K562 (cell line): ENCODE data around the gene CALM3. TPM values are rescaled to one million over a fixed set of nuclear protein-coding genes. Genes with fewer than 3 reads are reported as not detected.

Source experiments
- ATAC-seq: fragments of 200-7000 bp; cut with Tn5 transposase; 3 replicates; pipeline ENCODE4 v1.9.1; 2020; ENCODE audit warnings: moderate library complexity
- BruUV-seq: library from RNA; stranded (reverse); fragments of 400-500 nt; replicated peaks from 2 replicates; lab custom pipeline; 2021; lab: Mats Ljungman, UMichigan
- CTCF ChIA-PET: fragments of 300-600 bp; formaldehyde crosslinking; extraction: SDS; loops from one replicate; lab custom pipeline; 2021; ENCODE audit warnings: low intra/inter-chr PET ratio; lab: Yijun Ruan, JAX
- POLR2A ChIA-PET: fragments of 300-600, 350-650 bp; sonication (Branson Sonifier 250); formaldehyde crosslinking; extraction: SDS; loops from one replicate; lab custom pipeline; 2021; ENCODE audit warnings: antibody characterized with exemption, inconsistent platforms; lab: Yijun Ruan, JAX
- DNase-seq, 4 experiments: peaks; one replicate each; pipeline versions ENCODE4 v3.0.0 to v3.0.0-alpha.2; 2011 to 2018; ENCODE audit warnings: low spot score in 3 of 4, mixed read lengths in 3 of 4; ENCODE audit errors: extremely low read depth in 1 of 4
- FAIRE-seq: peaks from 2 replicates; lab custom pipeline; 2011; peaks lifted over from hg19 to GRCh38; lab: Jason Lieb, UNC
- H2AFZ ChIP-seq: 2 replicates; pipeline ENCODE4 v1.6.0; 2011; ENCODE audit warnings: low read depth, low read length, control low read depth, inconsistent platforms
- H3K27ac ChIP-seq: fragments of 200-600 bp; 3 replicates; pipeline ENCODE4 v1.8.0; 2011; ENCODE audit warnings: low read depth, mild to moderate bottlenecking, control low read depth, inconsistent platforms, low read length, moderate library complexity, mixed read lengths; ENCODE audit errors: extremely low read depth
- H3K27me3 ChIP-seq, 2 experiments: fragments of 300-600 bp in 1 of 2; 2 replicates in 1 of 2; 3 replicates in 1 of 2; pipeline versions ENCODE4 v1.6.0 to v1.8.0; 2011; ENCODE audit warnings: inconsistent platforms in 2 of 2, low read length in 2 of 2, mild to moderate bottlenecking in 1 of 2, mixed read lengths in 1 of 2, moderate library complexity in 1 of 2; ENCODE audit not compliant: control insufficient read depth in 2 of 2, insufficient read depth in 2 of 2
- H3K36me3 ChIP-seq: fragments of 300-600 bp; 3 replicates; pipeline ENCODE4 v1.8.0; 2011; ENCODE audit warnings: mild to moderate bottlenecking, low read length, inconsistent platforms; ENCODE audit not compliant: control insufficient read depth, insufficient read depth
- H3K4me1 ChIP-seq, 2 experiments: fragments of 200-600 bp in 1 of 2; replicated peaks in 1 of 2; 2 replicates in 1 of 2; 3 replicates in 1 of 2; pipeline versions ENCODE4 v1.5.1 to v1.8.0; 2011; ENCODE audit warnings: inconsistent platforms in 2 of 2, low read length in 2 of 2, mild to moderate bottlenecking in 1 of 2, mixed read lengths in 1 of 2, moderate library complexity in 1 of 2; ENCODE audit not compliant: control insufficient read depth in 2 of 2, insufficient read depth in 2 of 2
- H3K4me2 ChIP-seq: 2 replicates; pipeline ENCODE4 v1.6.1; 2011; ENCODE audit warnings: low read length, control low read depth, inconsistent platforms, mixed read lengths; ENCODE audit not compliant: insufficient read depth
- H3K4me3 ChIP-seq: fragments of 200-600 bp; sonication (generic), shearing (Covaris generic); 2 replicates; pipeline ENCODE4 v1.5.1; 2016; ENCODE audit warnings: control low read depth, inconsistent platforms
- H3K79me2 ChIP-seq: fragments of 200-600 bp; 3 replicates; pipeline ENCODE4 v1.8.0; 2011; ENCODE audit warnings: low read length, inconsistent platforms; ENCODE audit not compliant: control insufficient read depth, insufficient read depth
- H3K9ac ChIP-seq, 2 experiments: 2 replicates each; pipeline versions ENCODE4 v1.6.0 to v1.6.1; 2011; ENCODE audit warnings: low read depth in 2 of 2, low read length in 2 of 2, control low read depth in 1 of 2, inconsistent platforms in 1 of 2, mild to moderate bottlenecking in 1 of 2, mixed read lengths in 1 of 2; ENCODE audit not compliant: insufficient read depth in 1 of 2
- H3K9me1 ChIP-seq: one replicate; pipeline ENCODE4 v1.6.0; 2011; ENCODE audit warnings: inconsistent platforms, mild to moderate bottlenecking, low read length, moderate library complexity; ENCODE audit not compliant: control insufficient read depth, insufficient read depth
- H3K9me3 ChIP-seq: replicated peaks from 2 replicates; pipeline ENCODE4 v1.5.1; 2011; ENCODE audit warnings: low read depth, low read length, inconsistent platforms; ENCODE audit not compliant: control insufficient read depth, insufficient read depth
- H4K20me1 ChIP-seq: replicated peaks from 2 replicates; pipeline ENCODE4 v1.6.1; 2011; ENCODE audit warnings: low read length, inconsistent platforms, mixed read lengths; ENCODE audit not compliant: control insufficient read depth, insufficient read depth
- CBX1 ChIP-seq: sonication (generic); IDR thresholded peaks from 2 replicates; pipeline ENCODE4 v1.6.1; 2016; ENCODE audit warnings: antibody characterized with exemption, low read depth, mild to moderate bottlenecking
- CBX2 ChIP-seq: fragments of 200-600 bp; sonication (generic); IDR thresholded peaks from one replicate; pipeline ENCODE4 v1.6.1; 2012; ENCODE audit warnings: mild to moderate bottlenecking, low read length, inconsistent platforms; ENCODE audit not compliant: insufficient read depth, poor library complexity, severe bottlenecking
- CREB3L1 ChIP-seq: fragments of 450-650 bp; IDR thresholded peaks from 2 replicates; pipeline ENCODE4 v1.6.1; 2014; ENCODE audit warnings: low read depth, mild to moderate bottlenecking, moderate library complexity, borderline replicate concordance
- DEAF1 ChIP-seq: fragments of 450-650 bp; formaldehyde crosslinking; IDR thresholded peaks from 2 replicates; pipeline ENCODE4 v1.4.0; 2020; ENCODE audit warnings: mild to moderate bottlenecking, moderate library complexity
- FOXJ3 ChIP-seq: sonication (generic); formaldehyde crosslinking; IDR thresholded peaks from 2 replicates; pipeline ENCODE4 v1.4.0; 2020; ENCODE audit warnings: mild to moderate bottlenecking, missing genetic modification reagents
- NCOA6 ChIP-seq: fragments of 450-650 bp; IDR thresholded peaks from 2 replicates; pipeline ENCODE4 v1.6.1; 2017; ENCODE audit warnings: mild to moderate bottlenecking
- NFE2L1 ChIP-seq: fragments of 450-650 bp; IDR thresholded peaks from 2 replicates; pipeline ENCODE4 v1.6.1; 2016; ENCODE audit warnings: missing genetic modification characterization, low read depth, mild to moderate bottlenecking, missing compliant biosample characterization, moderate library complexity, borderline replicate concordance
- SAFB ChIP-seq: fragments of 200-400 bp; formaldehyde crosslinking; IDR thresholded peaks from 2 replicates; pipeline ENCODE4 v1.6.1; 2017; ENCODE audit warnings: low read depth, low read length, borderline replicate concordance
- SPI1 ChIP-seq: IDR thresholded peaks from 2 replicates; pipeline ENCODE4 v1.6.1; 2011; ENCODE audit warnings: low read depth, low read length, control low read depth, borderline replicate concordance
- SREBF2 ChIP-seq: sonication (generic); formaldehyde crosslinking; IDR thresholded peaks from 2 replicates; pipeline ENCODE4 v1.4.0; 2020; ENCODE audit warnings: mild to moderate bottlenecking, missing genetic modification reagents
- UBTF ChIP-seq, 2 experiments: IDR thresholded peaks; 2 replicates each; pipeline ENCODE4 v1.6.1; 2012; ENCODE audit warnings: improper control_type of control experiment in 2 of 2, low read depth in 2 of 2, low read length in 2 of 2, borderline replicate concordance in 1 of 2
- ZNF212 ChIP-seq: fragments of 450-650 bp; formaldehyde crosslinking; IDR thresholded peaks from 2 replicates; pipeline ENCODE4 v1.4.0; 2020; ENCODE audit warnings: mild to moderate bottlenecking
- ZNF217 ChIP-seq: sonication (generic); formaldehyde crosslinking; IDR thresholded peaks from 2 replicates; pipeline ENCODE4 v1.8.0; 2022; ENCODE audit warnings: mild to moderate bottlenecking, missing genetic modification reagents
- ZNF280A ChIP-seq: fragments of 450-650 bp; IDR thresholded peaks from 2 replicates; pipeline ENCODE4 v1.6.1; 2018; ENCODE audit warnings: mild to moderate bottlenecking, low read depth; ENCODE audit not compliant: partially characterized antibody
- WGBS: fragments of 100-300 bp; shearing (Covaris generic); methylation state at CpG from one replicate; pipeline ENCODE4 v1.1.6; 2016; ENCODE audit warnings: low coverage, mixed read lengths; ENCODE audit not compliant: insufficient coverage; ENCODE audit errors: missing lambda C conversion rate; 5-methylcytosine and 5-hydroxymethylcytosine counted together
- in situ Hi-C: fragments of 300-500 bp; cut with MboI; formaldehyde crosslinking; loops from 4 replicates; pipeline ENCODE4 v1.15.0; 2018; ENCODE audit warnings: inconsistent platforms, mixed read lengths
- intact Hi-C: fragments of 100-400 bp; cut with micrococcal nuclease; formaldehyde crosslinking; loops from 2 replicates; pipeline ENCODE4 v1.14.2; 2022
- polyA plus RNA-seq, 8 experiments: library from polyadenylated mRNA; depleted of rRNA in 4 of 8; stranded (reverse) in 5 of 8; unstranded in 3 of 8; fragments of >200 nt; fragmentation: Nextera tagmentation in 2 of 8; fragmentation: Illumina TruSeq in 1 of 8; extraction: Ambion mirVana in 2 of 8; extraction: Trizol in 1 of 8; gene quantifications; 2 replicates each; pipeline versions ENCODE4 v1.2.1 to v1.2.3, GENCODE V29; 2011 to 2014; ENCODE audit warnings: inconsistent platforms in 1 of 8, missing spikeins in 1 of 8
- total RNA-seq, 7 experiments: library from RNA; depleted of rRNA in 6 of 7; stranded (reverse); fragments of >200 nt in 6 of 7; fragmentation: Illumina TruSeq in 2 of 7; extraction: Trizol in 2 of 7; gene quantifications; 2 replicates each; pipeline versions ENCODE4 v1.2.1 to v1.2.3, GENCODE V29; 2011 to 2021; ENCODE audit warnings: low replicate concordance in 1 of 7

Gene CALM3
- total and polyA plus RNA-seq, 9 of the 15 experiments (the other 6 are each of a cell fraction or from before 2014, with no cell fraction given): 34.6 to 350 (median 156) TPM

- Histone ChIP-seq H3K9me1 (no peaks in the 10 kb centered on the region), H3K79me2 (peaks cover 23% of the 10 kb centered on the region), H3K9ac (no peak overlapping the region), H3K9me3 (peaks cover 11% of the 10 kb centered on the region), H3K27ac (no peak overlapping the region), H3K4me2 (no peak overlapping the region), H3K4me1 (peaks cover 12 to 32% of the 10 kb centered on the region in 2 experiments; a peak in 4 of 5 replicates), H3K27me3 (no peaks in the 10 kb centered on the region), H3K36me3 (peaks cover 9% of the 10 kb centered on the region; the same call in 1 of the 3 replicates), H4K20me1 (peaks cover 11% of the 10 kb centered on the region), H2AFZ (no peak overlapping the region), H3K4me3 (no peak overlapping the region)
- BruUV-seq: no TSS peak
- ATAC-seq (no peak), DNase-seq (no peak), FAIRE-seq (no peak)
- 36% methylated on average over 4 of the region's 4 CpGs for WGBS
- in situ Hi-C loops (no loop called here), intact Hi-C loops (no loop called here)
- CTCF ChIA-PET: no interaction called here
- POLR2A ChIA-PET: interaction anchor here (1.5 kb wide), 1 partner anchor 9 kb away, joined by 3 read pairs; no protein-coding TSS in a partner anchor
- TF ChIP-seq CREB3L1: no peak
- no peak for TF ChIP-seq NFE2L1 (tag)
- no peak for TF ChIP-seq SREBF2 (CRISPR knock-in tag)
- no peak for TF ChIP-seq FOXJ3 (CRISPR knock-in tag)
- no peak for TF ChIP-seq SAFB
- TF ChIP-seq SPI1: no peak
- TF ChIP-seq CBX1: no peak
- no peak for TF ChIP-seq ZNF217
- no peak for TF ChIP-seq CBX2
- peak; percentile 93 for TF ChIP-seq ZNF280A
- TF ChIP-seq ZNF212 (CRISPR knock-in tag): no peak
- TF ChIP-seq UBTF (IDR thresholded peaks at IDR 0.05; ENCODE audit: borderline replicate concordance in 1 of 2, low read depth in 2 of 2, low read length in 2 of 2): no peak
- no peak for TF ChIP-seq NCOA6
- TF ChIP-seq DEAF1 (CRISPR knock-in tag): no peak
These were observed 2.7 kb upstream of the CALM3 start for GRCh38 chr19:46598372-46598917.
